NCI-H1092 (cell line): Measurements from ENCODE around the gene FMNL3.
"Not testable (repeated sequence)": the region's sequence is repeated elsewhere in the genome, so short reads cannot be mapped to it uniquely, and the experiment has no call there.

ENCODE experiments used
- DNase-seq: peaks from one replicate; lab custom pipeline; 2025; lab: John Stamatoyannopoulos, UW

Gene FMNL3

DNA sequence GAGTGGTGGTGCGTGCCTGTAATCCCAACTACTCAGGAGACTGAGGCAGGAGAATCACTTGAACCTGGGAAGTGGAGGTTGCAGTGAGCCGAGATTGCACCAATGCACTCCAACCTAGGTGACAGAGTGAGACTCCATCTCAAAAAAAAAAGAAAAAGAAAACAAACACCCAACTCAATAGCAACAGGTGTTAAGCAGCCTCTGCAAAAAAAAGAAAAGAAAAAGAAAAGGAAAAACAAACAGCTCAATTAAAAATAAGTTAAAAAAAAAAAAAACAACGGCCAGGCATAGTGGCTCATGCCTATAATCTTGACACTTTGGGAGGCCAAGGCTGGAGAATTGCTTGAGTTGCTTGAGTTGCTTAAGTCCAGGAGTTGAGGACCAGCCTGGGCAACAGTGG is 10.6 kb upstream of the FMNL3 start:
- DNase-seq: not testable (repeated sequence)

- DNase-seq: no peak
These were observed 9.3 kb upstream of the FMNL3 start for GRCh38 chr12:49716553-49716952.

GRCh38 chr12:49713952-49714351 is 6.7 kb upstream of the FMNL3 start:
- DNase-seq: not testable (repeated sequence)

DNA sequence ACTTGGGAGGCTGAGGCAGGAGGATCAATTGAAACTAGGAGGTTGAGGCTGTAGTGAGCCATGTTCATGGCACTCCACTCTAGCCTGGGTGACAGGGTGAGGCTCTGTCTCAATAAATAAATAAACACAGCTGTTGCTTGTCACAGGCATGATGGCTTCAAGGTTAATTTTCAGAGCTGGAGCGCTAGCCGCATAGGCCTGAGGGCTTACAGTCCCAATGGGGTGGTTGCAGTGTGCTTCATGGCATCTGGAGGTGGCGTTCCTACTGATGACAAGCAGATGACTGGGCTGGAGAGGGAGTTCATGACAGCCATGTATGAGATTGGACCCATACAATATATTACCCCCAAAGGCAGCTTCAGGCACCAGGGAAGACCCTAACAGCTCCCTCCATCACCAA is 1.6 kb upstream of the FMNL3 start:
- DNase-seq: no peak

DNA sequence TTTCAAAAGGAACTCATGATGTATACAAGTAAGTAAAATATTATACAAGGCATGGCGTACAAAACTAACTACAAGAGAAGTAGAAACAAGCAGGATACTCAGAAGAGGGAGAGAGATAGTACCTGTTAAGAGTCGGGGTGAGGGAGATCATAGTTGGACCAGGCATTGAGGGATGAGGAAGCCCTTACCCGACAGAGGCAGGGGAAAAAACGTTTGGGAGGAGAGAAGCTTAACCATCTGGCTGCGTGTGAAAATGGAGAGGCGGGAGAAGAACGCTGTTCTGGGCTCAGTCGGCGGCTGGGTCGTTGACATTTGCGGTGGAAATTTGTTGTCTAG is 575 bp upstream of the FMNL3 start:
- DNase-seq: no peak

GRCh38 chr12:49706351-49707127 is 666 bp downstream of the FMNL3 start:
- no peak for DNase-seq

GRCh38 chr12:49705479-49706134 is 1.6 kb downstream of the FMNL3 start:
- DNase-seq: no peak

GRCh38 chr12:49703647-49704137 is 3.5 kb downstream of the FMNL3 start:
- no peak for DNase-seq

DNA sequence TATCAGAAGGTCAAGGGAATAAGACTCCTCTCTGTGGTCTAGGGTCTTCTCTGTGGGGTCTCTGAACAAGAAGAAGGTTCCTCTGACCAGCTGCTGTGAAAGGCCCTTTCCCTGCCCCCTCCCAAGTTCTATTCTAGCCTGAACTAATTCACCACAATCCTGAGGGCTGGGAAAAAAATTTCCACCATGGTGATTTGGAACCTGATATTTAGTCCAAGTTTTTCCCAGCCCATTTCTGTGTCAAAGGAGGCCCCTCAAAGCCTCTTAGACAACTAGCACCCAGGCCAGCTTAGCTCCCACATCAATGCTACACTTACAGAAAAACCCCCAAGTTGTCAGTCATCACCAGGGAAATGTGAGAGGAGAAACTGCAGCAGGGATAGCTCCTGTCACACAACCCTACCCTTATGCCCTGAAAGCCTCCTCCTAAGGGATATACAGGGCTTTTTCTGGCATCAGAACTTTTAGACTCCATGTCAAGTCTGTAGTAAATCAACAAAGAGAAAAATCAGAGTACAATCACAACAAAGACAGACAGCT is 4.5 kb downstream of the FMNL3 start:
- no peak for DNase-seq

- DNase-seq: no peak
These were observed 5.2 kb downstream of the FMNL3 start for GRCh38 chr12:49702009-49702408.

GRCh38 chr12:49698619-49699545 is 8.3 kb downstream of the FMNL3 start:
- DNase-seq: no peak

DNA sequence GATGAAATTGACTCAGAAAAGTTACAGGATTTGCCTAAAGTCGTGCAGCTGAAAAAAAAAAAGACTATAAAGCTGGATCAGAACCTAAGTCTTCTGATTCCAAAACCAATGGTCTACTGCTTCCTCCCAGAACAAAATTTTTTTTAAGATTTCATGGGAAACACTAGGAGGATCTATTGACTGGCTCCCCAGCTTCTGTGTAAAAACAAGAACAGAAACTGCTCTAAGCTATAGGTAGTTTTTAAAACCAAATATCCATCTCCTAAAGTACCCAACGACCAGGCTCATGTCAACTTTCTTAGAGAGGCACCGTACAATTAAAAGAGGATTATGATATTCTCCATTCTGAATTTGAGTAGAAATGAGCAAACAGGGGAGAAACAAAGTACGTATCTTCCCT is 9.4 kb downstream of the FMNL3 start:
- DNase-seq: no peak

GRCh38 chr12:49696723-49697122 is 10.5 kb downstream of the FMNL3 start:
- no peak for DNase-seq

- no peak for DNase-seq
These were observed 13.2 kb downstream of the FMNL3 start for GRCh38 chr12:49693931-49694444.

DNA sequence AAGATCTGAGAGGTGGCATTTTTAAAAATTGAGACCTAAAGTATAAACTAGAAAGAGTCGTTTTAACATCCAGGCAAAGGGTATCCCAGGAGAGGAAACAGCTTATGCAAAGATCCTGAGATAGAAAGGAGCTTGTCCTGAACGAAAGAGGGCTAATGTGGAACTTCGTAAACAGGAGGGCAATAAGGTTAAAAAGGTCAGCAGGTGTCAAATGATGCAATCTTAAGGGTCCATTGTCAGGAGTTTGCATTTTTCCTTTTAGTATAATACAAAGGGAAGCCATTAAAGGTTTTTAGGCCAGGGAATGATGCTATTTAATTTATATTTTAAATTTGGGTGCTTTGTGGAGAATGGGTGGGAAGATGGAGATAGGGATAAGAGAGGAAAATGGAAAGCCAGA is 14.4 kb downstream of the FMNL3 start:
- no peak for DNase-seq

DNA sequence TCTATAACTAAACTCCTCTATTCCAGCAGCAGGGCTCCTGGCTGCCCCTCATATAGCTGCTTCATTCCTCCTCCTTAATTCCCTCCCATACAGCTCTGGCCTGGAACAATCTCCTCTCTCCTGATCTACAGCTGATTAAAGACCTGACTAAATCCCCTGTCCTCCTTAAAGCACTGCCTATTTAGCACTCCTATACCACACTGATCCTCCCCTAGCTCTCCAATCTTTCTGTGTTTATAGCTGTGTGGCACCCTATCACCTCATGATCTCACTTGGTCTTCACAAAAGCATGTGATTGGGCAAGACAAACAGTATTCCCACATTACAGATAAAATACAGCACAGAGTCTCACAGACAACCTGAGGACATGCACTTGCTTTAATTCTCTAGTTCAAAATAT is 17.4 kb downstream of the FMNL3 start:
- DNase-seq: no peak

DNA sequence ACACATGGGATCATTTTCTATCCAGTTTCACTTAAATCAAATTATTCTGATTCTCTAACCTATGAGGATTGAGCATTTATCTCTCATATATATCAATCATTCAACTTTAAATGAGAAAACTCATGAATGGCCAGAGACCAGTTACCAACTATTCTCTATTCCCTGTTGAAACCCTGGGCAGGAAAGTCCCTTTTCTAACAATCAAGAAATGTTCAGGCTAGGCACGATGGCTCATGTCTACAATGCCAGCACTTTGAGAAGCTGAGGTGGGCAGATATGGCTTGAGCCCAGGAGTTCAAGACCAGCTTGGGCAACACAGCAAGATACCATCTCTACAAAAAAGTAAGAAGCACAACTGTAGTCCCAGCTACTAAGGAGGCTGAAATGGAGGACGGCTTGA is 18.0 kb downstream of the FMNL3 start:
- no peak for DNase-seq

DNA sequence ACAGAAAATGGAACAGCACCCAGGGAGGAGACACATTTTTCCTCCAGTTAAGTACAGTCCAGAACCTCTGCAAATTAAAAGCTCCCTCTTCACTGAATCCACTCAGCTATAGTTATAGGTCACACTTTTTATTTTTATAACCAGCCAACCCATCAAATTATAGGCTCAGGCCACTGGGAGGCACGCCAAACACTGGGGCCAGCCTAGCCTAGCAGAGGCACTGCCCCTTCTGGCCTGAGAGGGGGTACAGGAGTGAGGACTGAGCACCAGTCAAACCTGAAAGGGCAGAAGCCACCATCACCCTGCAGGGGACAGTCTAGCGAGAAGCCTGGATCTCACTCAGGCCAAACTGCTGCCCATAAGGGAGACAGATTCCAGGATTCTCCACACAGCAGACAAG is 19.3 kb downstream of the FMNL3 start:
- no peak for DNase-seq

DNA sequence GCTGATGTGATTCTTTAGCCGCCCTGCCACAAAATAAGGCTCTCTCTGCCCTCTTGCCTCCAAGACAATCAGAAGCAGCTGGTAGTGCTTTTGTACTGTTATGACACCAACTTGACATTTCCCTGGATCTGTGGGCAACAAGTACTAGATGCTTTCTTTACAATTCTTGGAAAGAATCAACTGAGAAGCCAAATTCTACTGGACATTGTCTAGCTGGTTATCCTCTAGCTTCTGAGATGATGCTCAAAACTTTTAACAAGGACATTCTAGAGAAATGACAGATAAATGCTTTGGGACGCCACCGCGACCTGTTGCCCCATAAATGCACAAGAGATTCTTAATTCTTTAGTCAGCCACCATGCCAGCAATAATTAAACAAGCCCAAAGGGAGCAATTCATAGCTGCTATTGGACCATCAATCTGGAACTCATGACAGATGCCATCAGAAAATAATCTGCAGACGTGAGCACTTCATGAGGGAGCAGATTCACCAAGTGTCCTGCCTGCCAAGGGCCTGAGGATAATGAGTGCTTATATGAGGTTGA is 22.8 kb downstream of the FMNL3 start:
- no peak for DNase-seq

DNA sequence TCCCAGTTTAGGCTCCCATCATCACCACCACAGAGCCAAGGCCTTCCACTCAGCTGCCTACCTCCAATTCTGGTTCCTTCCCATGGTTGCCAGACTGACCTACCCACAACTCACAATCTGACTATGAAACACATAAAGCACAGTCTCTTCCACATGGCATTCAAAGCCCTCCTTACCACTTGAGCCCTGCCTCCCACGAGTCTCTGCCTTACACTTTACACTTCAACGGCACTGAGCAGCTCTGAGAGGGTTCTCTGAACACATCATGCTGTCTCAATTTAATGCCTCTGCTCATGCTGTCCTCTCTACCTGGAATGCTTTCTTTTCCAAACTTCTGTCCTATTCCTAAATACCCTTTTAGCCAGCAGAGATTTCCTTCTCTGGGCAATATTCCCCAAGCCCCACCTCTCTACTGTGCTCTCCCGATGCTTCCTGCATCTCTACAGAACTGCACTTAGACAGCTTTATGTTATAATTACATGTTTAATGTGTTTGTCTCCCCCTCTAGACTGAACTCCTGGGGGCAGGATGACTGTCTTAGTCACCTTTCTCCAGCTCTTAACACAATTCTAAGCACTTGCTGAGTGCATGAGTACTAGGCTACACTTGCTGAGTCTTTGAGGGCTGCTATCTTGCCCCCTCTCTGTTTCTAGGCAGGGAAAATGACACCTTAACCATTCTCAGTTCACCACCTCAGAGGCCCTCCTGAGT is 23.5 kb downstream of the FMNL3 start:
- no peak for DNase-seq

- no peak for DNase-seq
These were observed 27.1 kb downstream of the FMNL3 start for GRCh38 chr12:49680075-49680474.
